VCaP (cell line): ENCODE measurements around the gene CLOCK.

Experiments
- H3K27ac ChIP-seq: fragments of 450-650 bp; 2 replicates; pipeline ENCODE4 v1.5.1; 2017
- TF ChIP-seq, protein P1 (sequence below): fragments of 450-650 bp; conservative IDR thresholded peaks from 2 replicates; pipeline ENCODE4 v1.5.1; 2017; ENCODE audit warnings: mild to moderate bottlenecking, moderate library complexity

Gene CLOCK

DNA sequence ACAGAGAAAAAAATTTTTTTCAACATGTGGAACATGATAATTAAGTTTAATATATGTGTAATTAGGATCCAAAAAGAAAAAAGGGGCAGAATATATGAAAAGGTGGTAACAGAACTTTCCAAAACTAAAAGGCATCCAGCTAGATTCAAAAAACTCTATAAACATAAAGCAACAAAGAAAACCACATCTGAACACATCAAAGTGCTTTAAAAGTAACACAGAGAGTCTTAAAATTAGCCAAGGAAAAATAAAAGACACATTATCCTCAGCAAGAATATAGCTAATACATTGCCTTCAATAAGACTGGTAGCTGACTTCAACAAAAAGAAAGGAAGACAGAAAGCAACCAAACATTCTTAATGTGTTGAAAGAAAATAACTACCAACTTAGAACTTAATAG is 8.2 kb downstream of the CLOCK start:
- H3K27ac ChIP-seq, result no peak overlapping the region
- TF ChIP-seq, protein P1, sequence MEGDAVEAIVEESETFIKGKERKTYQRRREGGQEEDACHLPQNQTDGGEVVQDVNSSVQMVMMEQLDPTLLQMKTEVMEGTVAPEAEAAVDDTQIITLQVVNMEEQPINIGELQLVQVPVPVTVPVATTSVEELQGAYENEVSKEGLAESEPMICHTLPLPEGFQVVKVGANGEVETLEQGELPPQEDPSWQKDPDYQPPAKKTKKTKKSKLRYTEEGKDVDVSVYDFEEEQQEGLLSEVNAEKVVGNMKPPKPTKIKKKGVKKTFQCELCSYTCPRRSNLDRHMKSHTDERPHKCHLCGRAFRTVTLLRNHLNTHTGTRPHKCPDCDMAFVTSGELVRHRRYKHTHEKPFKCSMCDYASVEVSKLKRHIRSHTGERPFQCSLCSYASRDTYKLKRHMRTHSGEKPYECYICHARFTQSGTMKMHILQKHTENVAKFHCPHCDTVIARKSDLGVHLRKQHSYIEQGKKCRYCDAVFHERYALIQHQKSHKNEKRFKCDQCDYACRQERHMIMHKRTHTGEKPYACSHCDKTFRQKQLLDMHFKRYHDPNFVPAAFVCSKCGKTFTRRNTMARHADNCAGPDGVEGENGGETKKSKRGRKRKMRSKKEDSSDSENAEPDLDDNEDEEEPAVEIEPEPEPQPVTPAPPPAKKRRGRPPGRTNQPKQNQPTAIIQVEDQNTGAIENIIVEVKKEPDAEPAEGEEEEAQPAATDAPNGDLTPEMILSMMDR, result no peak

DNA sequence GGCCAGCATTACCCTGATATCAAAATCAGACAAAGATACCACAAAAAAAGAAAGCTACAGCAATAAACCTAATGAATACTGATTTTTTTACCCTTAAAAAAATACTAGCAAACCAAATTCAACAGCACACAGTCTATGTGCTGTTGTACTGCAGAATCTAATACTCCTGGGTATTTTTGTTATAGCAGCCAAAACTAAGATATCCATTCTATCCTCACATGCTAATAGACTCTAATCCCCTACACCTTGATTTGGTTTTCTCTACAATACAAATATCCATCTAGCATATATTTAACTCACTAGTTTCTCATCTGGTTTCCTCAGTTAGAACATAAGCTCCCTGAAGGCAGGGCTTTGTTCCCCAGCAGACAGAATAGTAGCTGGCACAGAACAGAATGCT is 12.4 kb downstream of the CLOCK start:
- no peak overlapping the region for H3K27ac ChIP-seq
- TF ChIP-seq, protein P1, result no peak

DNA sequence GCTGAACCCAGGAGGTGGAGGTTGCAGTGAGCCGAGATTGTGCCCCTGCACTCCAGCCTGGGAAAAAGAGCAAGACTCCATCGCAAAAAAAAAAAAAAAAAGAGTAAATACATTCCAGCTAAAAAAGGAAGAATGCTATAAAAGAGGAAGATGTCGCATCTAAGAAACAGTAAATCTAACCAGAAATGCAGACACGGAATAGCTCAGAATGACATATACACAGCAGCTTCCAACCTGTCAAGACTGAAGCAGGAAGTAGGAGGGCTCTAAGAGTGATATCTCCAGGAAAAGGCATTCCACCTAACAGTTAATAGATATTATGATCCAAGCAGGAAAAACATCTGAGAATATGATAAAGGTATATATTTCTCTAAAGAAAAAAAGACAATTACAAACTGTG is 16.0 kb downstream of the CLOCK start:
- TF ChIP-seq, protein P1, result no peak
- H3K27ac ChIP-seq, result no peak overlapping the region

DNA sequence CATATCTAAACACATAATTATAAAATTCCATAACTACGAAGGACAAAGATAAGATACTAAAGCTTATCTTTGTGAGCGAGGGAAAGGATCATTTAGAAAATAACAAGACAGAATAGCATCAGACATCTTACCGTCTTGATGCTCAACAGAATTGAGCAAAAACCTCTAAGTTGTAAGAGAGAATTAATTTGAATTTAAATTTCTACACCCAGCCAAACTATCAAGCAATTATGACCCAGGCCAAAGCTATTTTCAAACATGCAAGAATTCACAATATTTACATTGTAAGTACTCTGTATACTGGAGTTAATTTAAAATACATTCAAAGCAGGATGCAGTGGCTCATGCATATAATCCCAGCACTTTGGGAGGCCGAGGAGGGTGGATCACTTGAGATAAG is 16.5 kb downstream of the CLOCK start:
- H3K27ac ChIP-seq, result no peak overlapping the region
- TF ChIP-seq, protein P1, result no peak

DNA sequence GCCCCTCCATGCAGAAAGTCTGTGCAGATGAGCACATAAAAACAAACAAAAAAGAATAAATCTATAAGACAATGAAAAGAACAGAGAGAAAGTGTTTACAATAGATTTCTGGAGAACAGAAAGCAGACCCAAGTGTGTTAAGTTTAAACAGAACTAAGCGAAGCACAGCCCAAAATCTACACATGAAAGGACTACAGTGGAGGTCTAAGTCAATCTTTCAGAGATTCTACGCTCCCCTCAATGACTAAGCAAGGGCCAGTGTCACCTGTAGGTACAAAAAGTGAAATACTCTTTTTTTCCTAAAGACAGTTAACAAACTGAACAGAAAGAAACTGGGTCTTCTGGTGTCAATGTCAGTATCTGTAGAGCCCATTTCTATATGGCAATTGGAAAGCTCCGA is 18.2 kb downstream of the CLOCK start:
- peak overlapping the region; percentile 35 for H3K27ac ChIP-seq
- TF ChIP-seq, protein P1, result no peak

DNA sequence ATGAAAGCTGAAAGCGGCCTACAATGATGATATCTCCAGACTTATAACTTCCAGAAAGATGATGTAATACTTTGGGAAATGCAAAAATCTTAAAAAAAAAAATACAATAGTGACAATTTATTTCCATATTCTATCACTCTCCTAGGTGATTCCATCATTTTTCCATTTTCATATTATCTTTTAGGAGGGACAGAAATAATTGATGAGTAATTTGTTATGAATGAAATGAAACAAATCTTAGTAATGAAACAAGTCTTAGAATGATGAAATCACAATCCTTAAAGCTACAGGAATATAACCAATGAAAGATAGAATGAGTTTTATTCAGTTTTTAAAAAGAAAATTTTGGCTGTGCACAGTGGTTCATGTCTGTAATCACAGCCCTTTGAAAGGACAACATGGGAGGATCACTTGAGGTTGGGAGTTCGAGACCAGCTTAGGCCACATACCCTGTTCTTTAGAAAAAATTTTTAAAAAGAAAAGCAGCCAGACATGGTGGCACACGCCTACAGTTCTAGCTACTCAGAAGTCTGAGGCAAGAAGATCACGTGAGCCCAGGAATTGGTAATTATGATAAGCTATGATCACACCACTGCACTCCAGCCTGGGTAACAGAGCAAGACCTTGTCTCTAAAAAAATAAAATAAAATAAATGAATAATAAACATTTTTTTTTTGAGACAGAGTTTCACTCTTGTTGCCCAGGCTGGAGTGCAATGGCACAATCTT is 21.7 kb downstream of the CLOCK start:
- H3K27ac ChIP-seq, result no peak overlapping the region
- TF ChIP-seq, protein P1, result no peak

DNA sequence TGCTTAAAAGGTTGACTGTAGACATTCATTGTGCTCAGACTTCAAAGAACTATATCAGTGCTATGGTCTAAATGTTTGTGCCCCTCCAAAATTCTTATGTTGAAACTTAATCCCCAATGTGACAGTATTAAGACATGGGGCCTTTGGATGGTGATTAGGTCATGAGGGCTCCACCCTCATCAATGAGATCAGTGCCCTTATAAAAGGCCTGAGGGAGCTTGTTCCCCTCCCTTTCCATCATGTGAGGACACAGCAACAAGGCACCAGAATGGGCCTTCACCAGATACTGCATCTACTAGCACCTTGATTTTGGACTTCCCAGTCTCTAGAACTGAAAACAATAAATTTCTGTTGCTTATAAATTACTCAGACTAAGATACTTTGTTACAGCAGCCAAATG is 28.3 kb downstream of the CLOCK start:
- H3K27ac ChIP-seq, result no peak overlapping the region
- TF ChIP-seq, protein P1, result no peak
